HepG2 (cell line): ENCODE data around the gene GRHPR. TPM values are rescaled to one million over a fixed set of nuclear protein-coding genes. Genes with fewer than 3 reads are reported as not detected.

Experiments
- ATAC-seq: fragments of 200-7000 bp; cut with Tn5 transposase; 3 replicates; pipeline ENCODE4 v1.9.1; 2020; ENCODE audit warnings: mild to moderate bottlenecking, moderate library complexity
- Bru-seq: library from RNA; stranded (reverse); fragments of 400-500 nt; gene quantifications from one replicate; lab custom pipeline; 2021; lab: Mats Ljungman, UMichigan
- BruChase-seq, 2 experiments: library from RNA; stranded (reverse); fragments of 400-500 nt; gene quantifications; one replicate each; lab custom pipeline; 2021; lab: Mats Ljungman, UMichigan
- BruUV-seq: library from RNA; stranded (reverse); fragments of 400-500 nt; replicated peaks from 2 replicates; lab custom pipeline; 2021; lab: Mats Ljungman, UMichigan
- CTCF ChIA-PET: fragments of 300-600 bp; formaldehyde crosslinking; extraction: SDS; loops from one replicate; lab custom pipeline; 2021; ENCODE audit warnings: low total read pairs, inconsistent platforms, low intra/inter-chr PET ratio; lab: Yijun Ruan, JAX
- POLR2A ChIA-PET: fragments of 350-600 bp; sonication (Branson Sonifier 250); formaldehyde crosslinking; loops from one replicate; lab custom pipeline; 2020; ENCODE audit warnings: antibody characterized with exemption, inconsistent platforms; lab: Yijun Ruan, JAX
- DNase-seq: peaks from one replicate; pipeline ENCODE4 v3.0.0-alpha.2; 2015; ENCODE audit warnings: low spot score
- FAIRE-seq: peaks from 3 replicates; lab custom pipeline; 2011; peaks lifted over from hg19 to GRCh38; lab: Jason Lieb, UNC
- H2AFZ ChIP-seq: one replicate; pipeline ENCODE4 v1.6.1; 2011; ENCODE audit warnings: low read length, inconsistent platforms
- H3K27ac ChIP-seq: fragments of 300-600 bp; 3 replicates; pipeline ENCODE4 v1.8.0; 2011; ENCODE audit warnings: mixed run types, mild to moderate bottlenecking, mixed read lengths, low read length, inconsistent platforms; ENCODE audit not compliant: insufficient read depth; ENCODE audit errors: extremely low read length
- H3K27me3 ChIP-seq, 2 experiments: fragments of 200-600 bp in 1 of 2; 2 replicates in 1 of 2; 3 replicates in 1 of 2; pipeline versions ENCODE4 v1.6.0 to v1.8.0; 2011; ENCODE audit warnings: low read length in 2 of 2, mild to moderate bottlenecking in 2 of 2, moderate library complexity in 2 of 2, inconsistent platforms in 1 of 2; ENCODE audit not compliant: insufficient read depth in 2 of 2, control insufficient read depth in 1 of 2
- H3K36me3 ChIP-seq, 2 experiments: fragments of 200-600 bp in 1 of 2; replicated peaks in 1 of 2; 2 replicates in 1 of 2; 3 replicates in 1 of 2; pipeline versions ENCODE4 v1.5.1 to v1.8.0; 2011; ENCODE audit warnings: low read length in 2 of 2, inconsistent platforms in 1 of 2; ENCODE audit not compliant: insufficient read depth in 2 of 2, control insufficient read depth in 1 of 2
- H3K4me1 ChIP-seq: 2 replicates; pipeline ENCODE4 v1.5.1; 2012; ENCODE audit warnings: low read length, inconsistent platforms; ENCODE audit not compliant: insufficient read depth
- H3K4me2 ChIP-seq: 2 replicates; pipeline ENCODE4 v1.6.0; 2011; ENCODE audit warnings: low read depth, low read length, inconsistent platforms
- H3K4me3 ChIP-seq, 3 experiments: fragments of 200-600 bp in 1 of 3; sonication (generic), shearing (Covaris generic) in 1 of 3; replicated peaks in 1 of 3; 2 replicates each; pipeline ENCODE4 v1.5.1; 2011 to 2016; ENCODE audit warnings: low read length in 3 of 3, inconsistent platforms in 2 of 3, low read depth in 2 of 3, mild to moderate bottlenecking in 2 of 3, control low read depth in 1 of 3, mixed read lengths in 1 of 3; ENCODE audit not compliant: insufficient read depth in 1 of 3
- H3K79me2 ChIP-seq: one replicate; pipeline ENCODE4 v1.6.1; 2011; ENCODE audit warnings: low read length, inconsistent platforms; ENCODE audit not compliant: insufficient read depth
- H3K9ac ChIP-seq: 2 replicates; pipeline ENCODE4 v1.6.0; 2011; ENCODE audit warnings: mild to moderate bottlenecking, low read depth, low read length, inconsistent platforms; ENCODE audit not compliant: insufficient read depth
- H3K9me3 ChIP-seq: 2 replicates; pipeline ENCODE4 v1.5.1; 2012; ENCODE audit warnings: mild to moderate bottlenecking, low read length
- H4K20me1 ChIP-seq: 2 replicates; pipeline ENCODE4 v1.6.0; 2011; ENCODE audit warnings: inconsistent platforms, mild to moderate bottlenecking, low read length, moderate library complexity; ENCODE audit not compliant: insufficient read depth
- IRX3 ChIP-seq: sonication (generic); formaldehyde crosslinking; IDR thresholded peaks from 2 replicates; pipeline ENCODE4 v1.8.1; 2023; ENCODE audit warnings: mild to moderate bottlenecking, low read depth, missing genetic modification reagents, borderline replicate concordance
- NRL ChIP-seq: sonication (generic); formaldehyde crosslinking; IDR thresholded peaks from 2 replicates; pipeline ENCODE4 v1.5.0; 2020; ENCODE audit warnings: missing genetic modification reagents, mild to moderate bottlenecking, moderate library complexity, borderline replicate concordance
- ZBTB8A ChIP-seq: sonication (generic); formaldehyde crosslinking; IDR thresholded peaks from 2 replicates; pipeline ENCODE4 v1.4.0; 2020; ENCODE audit warnings: mild to moderate bottlenecking, low read depth, missing genetic modification reagents, borderline replicate concordance
- ZMYM2 ChIP-seq: sonication (generic); formaldehyde crosslinking; IDR thresholded peaks from 2 replicates; pipeline ENCODE4 v1.8.0; 2022; ENCODE audit warnings: mild to moderate bottlenecking, missing genetic modification reagents
- ZNF430 ChIP-seq: sonication (generic); formaldehyde crosslinking; IDR thresholded peaks from 2 replicates; pipeline ENCODE4 v1.9.0; 2021; ENCODE audit warnings: mild to moderate bottlenecking, missing genetic modification reagents
- WGBS: methylation state at CpG from one replicate; pipeline ENCODE4 v1.1.6; 2017; ENCODE audit warnings: low lambda C conversion rate; 5-methylcytosine and 5-hydroxymethylcytosine counted together
- in situ Hi-C: cut with HindIII; loops from 2 replicates; pipeline ENCODE4 v1.10.0; 2017; ENCODE audit warnings: low pct_unique_long_range_greater_than_20kb; ENCODE audit not compliant: extremely low pct_ligation_motif_present
- intact Hi-C: fragments of 100-400 bp; cut with micrococcal nuclease; formaldehyde crosslinking; loops from one replicate; pipeline ENCODE4 v1.10.0; 2022; ENCODE audit not compliant: unreplicated experiment
- long read RNA-seq, 2 experiments: library from RNA in 1 of 2; library from polyadenylated mRNA in 1 of 2; stranded (forward) in 1 of 2; unstranded in 1 of 2; transcript quantifications; one replicate each; pipeline ENCODE4 v2.0.0, GENCODE V29; 2019 to 2022
- polyA minus RNA-seq, 3 experiments: library from RNA; depleted of rRNA, polyadenylated mRNA; stranded (reverse); fragments of >200 nt; gene quantifications; 2 replicates each; pipeline ENCODE4 v1.2.3, GENCODE V29; 2011; ENCODE audit warnings: low replicate concordance in 1 of 3
- polyA plus RNA-seq, 8 experiments: library from polyadenylated mRNA; depleted of rRNA in 3 of 8; stranded (reverse) in 7 of 8; unstranded in 1 of 8; fragments of >200 nt; fragmentation: Illumina TruSeq in 4 of 8; extraction: Trizol in 4 of 8; gene quantifications; 2 replicates each; pipeline versions ENCODE4 v1.2.1 to v1.2.3, GENCODE V29; 2011 to 2016; ENCODE audit warnings: low read depth in 4 of 8, missing spikeins in 1 of 8, mixed read lengths in 1 of 8; ENCODE audit not compliant: insufficient read depth in 1 of 8
- total RNA-seq, 5 experiments: library from RNA; depleted of rRNA; stranded (reverse); fragments of >200 nt; fragmentation: Illumina TruSeq; extraction: Trizol; gene quantifications; 2 replicates each; pipeline ENCODE4 v1.2.3, GENCODE V29; 2016; ENCODE audit warnings: low read depth in 1 of 5
- TF ChIP-seq, protein P1 (sequence below): sonication (generic); formaldehyde crosslinking; IDR thresholded peaks from 2 replicates; pipeline ENCODE4 v1.4.0; 2020; ENCODE audit warnings: missing genetic modification reagents
- TF ChIP-seq, protein P2 (sequence below): sonication (generic); formaldehyde crosslinking; IDR thresholded peaks from 2 replicates; pipeline ENCODE4 v1.4.0; 2020; ENCODE audit warnings: missing genetic modification reagents, mild to moderate bottlenecking, borderline replicate concordance
- TF ChIP-seq, protein P3 (sequence below): sonication (generic); formaldehyde crosslinking; IDR thresholded peaks from 2 replicates; pipeline ENCODE4; 2020; ENCODE audit warnings: missing genetic modification reagents, mild to moderate bottlenecking, borderline replicate concordance

Gene GRHPR
- 115 and 127 TPM in 2 replicates for total RNA-seq (2016; rRNA removed; fragmentation: Illumina TruSeq; extraction: Trizol)
- 58.9 and 75.1 TPM in 2 replicates for total RNA-seq (2016; cell fraction: cytosol; rRNA removed; fragmentation: Illumina TruSeq; extraction: Trizol; ENCODE audit: low read depth)
- 119 and 128 TPM in 2 replicates for total RNA-seq (2016; cell fraction: insoluble cytoplasmic fraction; rRNA removed; fragmentation: Illumina TruSeq; extraction: Trizol)
- 66.5 and 84.7 TPM in 2 replicates for total RNA-seq (2016; cell fraction: membrane; rRNA removed; fragmentation: Illumina TruSeq; extraction: Trizol)
- total RNA-seq (2016; cell fraction: nucleus; rRNA removed; fragmentation: Illumina TruSeq; extraction: Trizol): 73.9 and 76.5 TPM in 2 replicates
- polyA plus RNA-seq (2011; rRNA removed): 113 and 127 TPM in 2 replicates
- polyA plus RNA-seq (2011; cell fraction: cytosol; rRNA removed): 126 and 161 TPM in 2 replicates
- polyA plus RNA-seq (2011; cell fraction: nucleus; rRNA removed): 121 and 122 TPM in 2 replicates
- polyA plus RNA-seq (2012): 66.2 and 76.0 TPM in 2 replicates
- 48.7 and 72.2 TPM in 2 replicates for polyA plus RNA-seq (2016; cell fraction: cytosol; fragmentation: Illumina TruSeq; extraction: Trizol; ENCODE audit: low read depth)
- 135 and 143 TPM in 2 replicates for polyA plus RNA-seq (2016; cell fraction: insoluble cytoplasmic fraction; fragmentation: Illumina TruSeq; extraction: Trizol; ENCODE audit: low read depth)
- polyA plus RNA-seq (2016; cell fraction: membrane; fragmentation: Illumina TruSeq; extraction: Trizol; ENCODE audit: low read depth): 58.4 and 72.9 TPM in 2 replicates
- 111 and 117 TPM in 2 replicates for polyA plus RNA-seq (2016; cell fraction: nucleus; fragmentation: Illumina TruSeq; extraction: Trizol; ENCODE audit: insufficient read depth, low read depth)
- polyA minus RNA-seq (2011; rRNA and poly(A)+ RNA removed; ENCODE audit: low replicate concordance): 126 and 157 TPM in 2 replicates
- polyA minus RNA-seq (2011; cell fraction: cytosol; rRNA and poly(A)+ RNA removed): 42.8 and 47.7 TPM in 2 replicates
- polyA minus RNA-seq (2011; cell fraction: nucleus; rRNA and poly(A)+ RNA removed): 54.1 and 61.8 TPM in 2 replicates
- percentile 86 among the genes with signal in this experiment for Bru-seq, nascent RNA
- percentile 77 among the genes with signal in this experiment for BruChase-seq, experiment 1, labeled RNA remaining after a 6-hour chase
- BruChase-seq, experiment 2, labeled RNA remaining after a 2-hour chase: percentile 82 among the genes with signal in this experiment
- long read RNA-seq, experiment 1, full-length matches to known transcripts: 123 of 151 reads
- long read RNA-seq, experiment 1, partial matches to known transcripts: 15 of 151 reads
- long read RNA-seq, experiment 1, other reads (novel, unspliced or antisense): 13 of 151 reads
- long read RNA-seq, experiment 2, full-length matches to known transcripts: 127 of 169 reads
- long read RNA-seq, experiment 2, partial matches to known transcripts: 13 of 169 reads
- long read RNA-seq, experiment 2, other reads (novel, unspliced or antisense): 29 of 169 reads

DNA sequence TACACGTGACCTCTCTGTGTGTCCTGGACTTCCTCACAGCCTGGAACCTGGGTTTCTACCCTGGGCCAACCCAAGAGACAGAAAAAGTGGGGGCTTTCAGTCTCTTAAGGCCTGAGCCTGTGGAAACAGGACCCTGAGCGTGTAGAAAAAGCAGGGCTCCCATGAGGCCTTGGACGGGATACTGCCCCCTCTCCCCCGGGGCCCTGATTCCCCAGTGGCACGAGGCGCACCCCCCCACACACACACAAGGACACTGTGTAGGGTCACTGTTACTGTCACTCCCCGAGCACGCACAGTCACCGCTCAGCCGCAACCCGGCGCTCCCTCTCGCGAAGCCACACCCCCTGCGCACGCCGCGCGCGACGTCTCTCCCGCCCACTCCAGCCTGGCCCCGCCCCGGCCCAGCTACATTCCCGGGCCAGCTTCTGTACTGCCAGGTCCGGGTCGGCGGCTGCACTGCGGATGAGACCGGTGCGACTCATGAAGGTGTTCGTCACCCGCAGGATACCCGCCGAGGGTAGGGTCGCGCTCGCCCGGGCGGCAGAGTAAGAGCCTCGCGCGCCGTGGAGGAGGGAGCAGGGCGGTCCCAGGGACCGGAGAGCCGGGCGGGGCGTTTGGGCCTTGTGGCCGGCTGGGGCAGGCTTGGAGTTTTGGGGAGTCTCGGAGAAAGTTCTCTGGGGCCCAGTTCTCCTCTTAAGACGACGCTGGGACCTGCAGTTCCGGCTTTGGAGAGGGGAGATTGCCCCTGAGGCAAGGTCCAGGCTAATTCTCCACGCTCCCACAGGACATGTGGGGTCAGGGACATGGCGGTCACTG, at the start of gene GRHPR:
Gene GRHPR, plus strand, starts transcription at position 408 of the 816 bp plus-strand sequence. Its CDS starts 55 bp downstream, at position 463.
- H3K4me3 ChIP-seq: peak within 1 kb of the TSS; percentile 79 to 86 (median 84)
- CTCF ChIA-PET: interaction anchor here (1.2 kb wide), 1 partner anchor 11 kb away, joined by 3 read pairs; no protein-coding TSS in a partner anchor
- peaks cover 53% of the 10 kb centered on the region for H3K4me1 ChIP-seq
- peak within 1 kb of the TSS; percentile 88 for H3K27ac ChIP-seq
- H3K9ac ChIP-seq: peak within 1 kb of the TSS; percentile 94
- no peaks in the 10 kb centered on the region for H3K9me3 ChIP-seq
- TSS peak; percentile 63 for BruUV-seq
- H3K79me2 ChIP-seq: peaks cover 28% of the 10 kb centered on the region
- no peaks in the 10 kb centered on the region for H3K27me3 ChIP-seq
- in situ Hi-C loops (no loop called here), intact Hi-C loops (loop anchor here (1.0 to 2.0 kb wide), 2 partner anchors 9 to 42 kb away; partner anchors contain the start of gene ZBTB5)
- DNase-seq (peak; percentile 78), FAIRE-seq (peak; percentile 58), ATAC-seq (peak; percentile 91)
- peak within 1 kb of the TSS; percentile 81 for H3K4me2 ChIP-seq
- peaks cover 8 to 15% of the 10 kb centered on the region in 2 experiments; a peak in 4 of 5 replicates for H3K36me3 ChIP-seq
- H4K20me1 ChIP-seq: peaks cover 4% of the 10 kb centered on the region; the same call in 1 of the 2 replicates
- WGBS: 4% methylated on average over 24 of the region's 56 CpGs
- peak within 1 kb of the TSS; percentile 65 for H2AFZ ChIP-seq
- POLR2A ChIA-PET: interaction anchor here (0.7 to 3.6 kb wide), 10 partner anchors 9 to 486 kb away, joined by 3 to 34 read pairs (median 4); partner anchors contain the start of genes POLR1E, TOMM5 and ZBTB5
- TF ChIP-seq, protein P1, sequence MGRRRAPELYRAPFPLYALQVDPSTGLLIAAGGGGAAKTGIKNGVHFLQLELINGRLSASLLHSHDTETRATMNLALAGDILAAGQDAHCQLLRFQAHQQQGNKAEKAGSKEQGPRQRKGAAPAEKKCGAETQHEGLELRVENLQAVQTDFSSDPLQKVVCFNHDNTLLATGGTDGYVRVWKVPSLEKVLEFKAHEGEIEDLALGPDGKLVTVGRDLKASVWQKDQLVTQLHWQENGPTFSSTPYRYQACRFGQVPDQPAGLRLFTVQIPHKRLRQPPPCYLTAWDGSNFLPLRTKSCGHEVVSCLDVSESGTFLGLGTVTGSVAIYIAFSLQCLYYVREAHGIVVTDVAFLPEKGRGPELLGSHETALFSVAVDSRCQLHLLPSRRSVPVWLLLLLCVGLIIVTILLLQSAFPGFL (CRISPR knock-in tag): no peak
- TF ChIP-seq ZNF430 (CRISPR knock-in tag): peak; percentile 67; the same call in 1 of the 2 replicates
- TF ChIP-seq NRL: peak; percentile 80; the same call in 1 of the 2 replicates
- TF ChIP-seq ZMYM2 (CRISPR knock-in tag): peak; percentile 41; the same call in 1 of the 2 replicates
- TF ChIP-seq, protein P2, sequence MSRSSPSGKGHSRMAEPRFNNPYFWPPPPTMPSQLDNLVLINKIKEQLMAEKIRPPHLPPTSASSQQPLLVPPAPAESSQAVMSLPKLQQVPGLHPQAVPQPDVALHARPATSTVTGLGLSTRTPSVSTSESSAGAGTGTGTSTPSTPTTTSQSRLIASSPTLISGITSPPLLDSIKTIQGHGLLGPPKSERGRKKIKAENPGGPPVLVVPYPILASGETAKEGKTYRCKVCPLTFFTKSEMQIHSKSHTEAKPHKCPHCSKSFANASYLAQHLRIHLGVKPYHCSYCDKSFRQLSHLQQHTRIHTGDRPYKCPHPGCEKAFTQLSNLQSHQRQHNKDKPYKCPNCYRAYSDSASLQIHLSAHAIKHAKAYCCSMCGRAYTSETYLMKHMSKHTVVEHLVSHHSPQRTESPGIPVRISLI: 0 out of 2 replicates have a peak, but pooled peaks have one; percentile 35
- TF ChIP-seq, protein P3, sequence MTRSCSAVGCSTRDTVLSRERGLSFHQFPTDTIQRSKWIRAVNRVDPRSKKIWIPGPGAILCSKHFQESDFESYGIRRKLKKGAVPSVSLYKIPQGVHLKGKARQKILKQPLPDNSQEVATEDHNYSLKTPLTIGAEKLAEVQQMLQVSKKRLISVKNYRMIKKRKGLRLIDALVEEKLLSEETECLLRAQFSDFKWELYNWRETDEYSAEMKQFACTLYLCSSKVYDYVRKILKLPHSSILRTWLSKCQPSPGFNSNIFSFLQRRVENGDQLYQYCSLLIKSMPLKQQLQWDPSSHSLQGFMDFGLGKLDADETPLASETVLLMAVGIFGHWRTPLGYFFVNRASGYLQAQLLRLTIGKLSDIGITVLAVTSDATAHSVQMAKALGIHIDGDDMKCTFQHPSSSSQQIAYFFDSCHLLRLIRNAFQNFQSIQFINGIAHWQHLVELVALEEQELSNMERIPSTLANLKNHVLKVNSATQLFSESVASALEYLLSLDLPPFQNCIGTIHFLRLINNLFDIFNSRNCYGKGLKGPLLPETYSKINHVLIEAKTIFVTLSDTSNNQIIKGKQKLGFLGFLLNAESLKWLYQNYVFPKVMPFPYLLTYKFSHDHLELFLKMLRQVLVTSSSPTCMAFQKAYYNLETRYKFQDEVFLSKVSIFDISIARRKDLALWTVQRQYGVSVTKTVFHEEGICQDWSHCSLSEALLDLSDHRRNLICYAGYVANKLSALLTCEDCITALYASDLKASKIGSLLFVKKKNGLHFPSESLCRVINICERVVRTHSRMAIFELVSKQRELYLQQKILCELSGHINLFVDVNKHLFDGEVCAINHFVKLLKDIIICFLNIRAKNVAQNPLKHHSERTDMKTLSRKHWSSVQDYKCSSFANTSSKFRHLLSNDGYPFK: peak; percentile 76
- no peak for TF ChIP-seq IRX3 (CRISPR knock-in tag)
- TF ChIP-seq ZBTB8A: peak; percentile 28; the same call in 1 of the 2 replicates
